Measurements from ENCODE around the gene CCDC146.

CCDC146 gene

DNA sequence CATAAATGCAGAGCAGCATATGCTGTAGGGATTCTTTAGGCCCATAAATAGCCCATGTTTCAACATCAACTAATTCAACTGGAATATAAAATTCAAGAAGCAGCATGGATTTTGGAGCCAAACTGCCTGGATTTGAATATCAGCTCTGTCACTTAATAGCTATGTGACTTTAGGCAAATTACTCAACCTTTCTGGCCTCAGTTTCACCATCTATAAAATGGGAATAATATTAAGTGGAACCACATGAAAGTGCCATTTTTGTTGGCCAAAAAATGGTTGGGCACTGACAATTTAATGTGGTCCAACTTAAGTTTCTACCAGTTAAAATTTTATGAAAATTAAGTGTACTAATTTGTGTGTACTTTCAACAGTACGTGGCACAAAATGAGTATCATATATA, 195.6 kb downstream of the CCDC146 start:
- no peak overlapping the region for H3K4me3 ChIP-seq (ENCODE audit: low read length)
- peaks cover 4% of the 10 kb centered on the region for H3K36me3 ChIP-seq (ENCODE audit: control insufficient read depth, insufficient read depth, low read length)
- H3K4me1 ChIP-seq (ENCODE audit: control insufficient read depth, insufficient read depth, low read length) = no peaks in the 10 kb centered on the region
- H3K27me3 ChIP-seq (ENCODE audit: control insufficient read depth, insufficient read depth, low read length) = no peaks in the 10 kb centered on the region
- no peak overlapping the region for H3K9ac ChIP-seq (ENCODE audit: low read length)
- no peaks in the 10 kb centered on the region for H3K9me3 ChIP-seq (ENCODE audit: control insufficient read depth, low read length)

DNA sequence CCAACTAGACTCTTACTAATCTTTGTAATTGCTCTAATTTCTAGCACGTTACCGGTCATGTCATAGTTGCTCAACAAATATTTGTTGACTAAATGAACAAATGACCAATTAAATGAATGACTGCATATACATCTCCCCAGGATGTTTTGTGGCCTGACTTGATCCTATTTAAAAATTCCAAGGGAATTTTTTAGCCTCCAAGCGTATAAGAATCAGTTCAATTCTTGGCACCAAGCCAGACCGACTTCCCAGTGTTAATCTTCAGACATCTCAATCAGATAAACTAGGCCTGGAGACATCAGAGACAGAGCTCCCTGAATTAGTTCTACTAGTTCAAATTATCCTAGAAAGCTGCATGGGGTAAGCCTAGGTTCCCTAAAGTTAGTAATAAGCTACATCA, 197.7 kb downstream of the CCDC146 start:
- H3K9ac ChIP-seq (ENCODE audit: low read length) = no peak overlapping the region
- no peaks in the 10 kb centered on the region for H3K4me1 ChIP-seq (ENCODE audit: control insufficient read depth, insufficient read depth, low read length)
- H3K4me3 ChIP-seq (ENCODE audit: low read length) = no peak overlapping the region
- H3K27me3 ChIP-seq (ENCODE audit: control insufficient read depth, insufficient read depth, low read length) = no peaks in the 10 kb centered on the region
- no peaks in the 10 kb centered on the region for H3K9me3 ChIP-seq (ENCODE audit: control insufficient read depth, low read length)
- H3K36me3 ChIP-seq (ENCODE audit: control insufficient read depth, insufficient read depth, low read length) = peaks cover 4% of the 10 kb centered on the region

DNA sequence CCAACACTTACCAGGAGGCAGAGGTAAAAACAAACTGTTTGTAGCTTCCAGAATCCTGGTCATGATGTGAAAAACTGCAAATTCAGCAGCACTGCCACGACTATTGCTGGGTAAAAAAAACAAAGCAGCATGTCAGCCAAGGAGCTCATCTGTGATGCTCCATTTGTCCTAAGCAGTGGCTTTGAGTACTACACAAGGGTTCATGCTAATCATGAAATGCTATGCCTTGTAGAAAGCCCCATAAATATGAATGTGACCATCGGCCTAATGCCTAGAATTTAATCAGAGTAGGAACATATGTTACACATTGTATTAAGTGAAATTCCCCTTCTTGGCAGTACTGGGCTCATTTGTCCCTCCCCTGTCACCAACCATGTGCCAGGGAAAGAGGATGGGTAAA, 198.3 kb downstream of the CCDC146 start:
- Histone ChIP-seq H3K9ac (ENCODE audit: low read length) (no peak overlapping the region), H3K4me1 (ENCODE audit: control insufficient read depth, insufficient read depth, low read length) (no peaks in the 10 kb centered on the region), H3K9me3 (ENCODE audit: control insufficient read depth, low read length) (no peaks in the 10 kb centered on the region), H3K27me3 (ENCODE audit: control insufficient read depth, insufficient read depth, low read length) (no peaks in the 10 kb centered on the region), H3K36me3 (ENCODE audit: control insufficient read depth, insufficient read depth, low read length) (peaks cover 4% of the 10 kb centered on the region), H3K4me3 (ENCODE audit: low read length) (no peak overlapping the region)

DNA sequence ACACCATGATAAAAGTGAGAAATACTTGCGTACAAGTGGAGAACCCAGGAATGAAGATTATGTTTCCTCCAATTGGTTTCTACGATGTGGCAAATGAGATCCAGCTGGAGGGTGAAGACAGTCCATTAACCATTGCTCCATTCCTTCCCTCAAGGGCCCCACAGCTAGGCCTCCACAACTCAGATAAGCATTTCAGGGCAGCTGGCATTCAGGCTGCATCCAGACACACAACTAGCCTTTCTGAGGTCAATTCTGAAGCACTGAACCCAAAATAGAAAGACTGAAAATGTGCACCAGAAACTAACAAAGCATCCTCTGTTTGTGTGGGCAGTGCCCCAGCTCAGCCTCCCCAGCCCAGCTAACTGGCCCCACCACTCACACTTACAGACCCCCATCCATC, 198.9 kb downstream of the CCDC146 start:
- Histone ChIP-seq H3K36me3 (ENCODE audit: control insufficient read depth, insufficient read depth, low read length) (peaks cover 4% of the 10 kb centered on the region), H3K9me3 (ENCODE audit: control insufficient read depth, low read length) (no peaks in the 10 kb centered on the region), H3K4me1 (ENCODE audit: control insufficient read depth, insufficient read depth, low read length) (no peaks in the 10 kb centered on the region), H3K4me3 (ENCODE audit: low read length) (no peak overlapping the region), H3K27me3 (ENCODE audit: control insufficient read depth, insufficient read depth, low read length) (no peaks in the 10 kb centered on the region), H3K9ac (ENCODE audit: low read length) (no peak overlapping the region)

DNA sequence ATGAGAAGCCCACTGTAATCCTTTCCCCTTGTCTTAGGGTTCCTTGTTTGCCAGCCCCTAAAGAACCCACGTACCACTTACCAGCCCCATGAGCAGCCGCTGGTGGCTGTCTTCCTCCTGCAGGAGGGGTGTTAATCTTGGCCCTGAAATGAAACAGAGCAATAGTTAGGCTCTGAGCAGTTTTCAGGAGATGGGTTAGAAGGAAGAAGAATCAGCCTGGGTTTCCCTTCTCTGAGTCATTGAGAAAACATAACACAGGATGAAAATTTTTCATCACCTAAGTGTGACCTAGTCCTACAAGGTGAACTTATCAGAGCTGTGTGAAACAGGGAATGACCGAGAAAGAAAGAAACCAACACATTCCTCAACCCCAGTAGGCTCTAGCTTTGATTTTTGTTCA, 203.7 kb downstream of the CCDC146 start:
- no peaks in the 10 kb centered on the region for H3K36me3 ChIP-seq (ENCODE audit: control insufficient read depth, insufficient read depth, low read length)
- no peak overlapping the region for H3K4me3 ChIP-seq (ENCODE audit: low read length)
- H3K27me3 ChIP-seq (ENCODE audit: control insufficient read depth, insufficient read depth, low read length) = no peaks in the 10 kb centered on the region
- peaks cover 6% of the 10 kb centered on the region for H3K4me1 ChIP-seq (ENCODE audit: control insufficient read depth, insufficient read depth, low read length)
- H3K9me3 ChIP-seq (ENCODE audit: control insufficient read depth, low read length) = no peaks in the 10 kb centered on the region
- H3K9ac ChIP-seq (ENCODE audit: low read length) = no peak overlapping the region

DNA sequence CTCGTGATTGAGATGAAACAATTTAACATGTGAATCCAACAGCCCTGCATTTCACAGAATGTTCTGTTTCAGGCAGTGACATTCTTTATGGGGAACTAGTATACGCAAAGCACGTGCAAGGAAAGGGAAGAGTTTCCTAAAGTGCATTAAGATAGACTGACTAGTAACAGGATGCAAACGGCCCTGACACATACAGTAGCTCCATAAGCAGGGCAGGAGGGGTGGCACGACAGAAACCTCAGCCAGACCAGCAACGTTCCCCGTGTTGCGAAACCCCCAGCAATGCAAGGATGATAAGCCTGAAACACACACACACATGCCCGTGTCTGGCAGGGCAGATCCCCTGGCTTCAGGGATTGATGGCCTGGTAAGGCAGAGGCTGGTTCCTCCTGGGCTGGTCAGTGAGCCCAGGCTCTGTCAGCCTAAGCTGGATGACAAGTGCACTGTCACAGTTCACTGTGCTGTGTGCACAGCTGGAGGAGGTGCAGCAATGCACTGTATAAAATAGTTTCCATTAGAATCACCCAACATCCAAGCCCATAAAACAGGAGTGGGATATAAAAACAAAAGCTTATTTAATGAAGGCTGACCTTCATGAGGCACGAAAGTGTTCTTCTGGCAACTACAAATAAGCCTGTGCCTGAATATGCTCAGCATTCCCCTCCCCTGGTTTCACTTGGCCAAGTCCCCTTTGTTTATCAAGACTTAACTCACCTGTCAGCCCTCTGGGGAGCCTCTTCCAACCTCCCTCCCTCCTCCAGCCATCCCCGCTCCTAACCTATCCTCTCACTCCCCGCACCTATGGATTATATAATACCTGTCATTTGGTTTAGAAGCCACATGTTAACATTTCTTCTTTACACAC, 204.9 kb downstream of the CCDC146 start:
- H3K4me1 ChIP-seq (ENCODE audit: control insufficient read depth, insufficient read depth, low read length) = peaks cover 6% of the 10 kb centered on the region
- H3K4me3 ChIP-seq (ENCODE audit: low read length) = no peak overlapping the region

DNA sequence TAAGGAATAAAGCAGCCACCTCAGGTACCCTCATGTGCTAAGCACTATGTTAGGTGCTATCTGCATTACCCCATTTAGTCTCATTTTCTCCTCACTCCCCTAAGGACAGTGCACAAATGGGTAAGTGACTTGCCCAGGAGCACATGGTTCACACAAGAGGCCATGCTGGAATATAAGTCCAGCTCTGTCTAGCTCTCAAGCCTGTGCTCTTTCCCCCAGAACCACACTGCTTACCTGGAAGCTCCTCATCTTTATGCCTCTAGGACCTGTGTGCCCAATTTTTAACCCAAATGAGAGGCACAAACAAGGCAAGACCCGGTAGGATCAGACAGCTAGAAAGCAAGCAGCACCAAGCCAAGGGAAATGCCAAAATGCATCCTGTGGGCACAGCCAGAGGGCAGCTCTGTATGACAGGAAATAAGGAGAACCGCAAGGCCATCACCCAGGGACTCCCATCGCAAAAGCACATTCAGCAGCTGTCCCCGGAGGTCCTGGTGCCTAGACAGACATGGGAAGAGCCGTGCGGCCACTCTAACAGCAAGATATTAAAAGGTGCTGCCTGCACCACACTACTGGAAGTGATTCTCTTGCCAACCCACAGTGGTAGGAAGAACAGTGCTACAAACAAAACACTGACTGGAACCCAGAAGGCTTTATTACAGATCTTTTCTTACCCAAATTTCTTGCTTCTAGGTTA, 205.7 kb downstream of the CCDC146 start:
- H3K36me3 ChIP-seq (ENCODE audit: control insufficient read depth, insufficient read depth, low read length) = no peaks in the 10 kb centered on the region
- H3K4me1 ChIP-seq (ENCODE audit: control insufficient read depth, insufficient read depth, low read length) = peaks cover 6% of the 10 kb centered on the region
- no peaks in the 10 kb centered on the region for H3K27me3 ChIP-seq (ENCODE audit: control insufficient read depth, insufficient read depth, low read length)
- H3K9ac ChIP-seq (ENCODE audit: low read length) = no peak overlapping the region
- H3K4me3 ChIP-seq (ENCODE audit: low read length) = no peak overlapping the region
- H3K9me3 ChIP-seq (ENCODE audit: control insufficient read depth, low read length) = no peaks in the 10 kb centered on the region

More for the DNA sequence above, 204.9 kb downstream of the CCDC146 start:
- H3K36me3 ChIP-seq (ENCODE audit: control insufficient read depth, insufficient read depth, low read length) = no peaks in the 10 kb centered on the region
- no peak overlapping the region for H3K9ac ChIP-seq (ENCODE audit: low read length)
- H3K27me3 ChIP-seq (ENCODE audit: control insufficient read depth, insufficient read depth, low read length) = no peaks in the 10 kb centered on the region
- H3K9me3 ChIP-seq (ENCODE audit: control insufficient read depth, low read length) = no peaks in the 10 kb centered on the region

DNA sequence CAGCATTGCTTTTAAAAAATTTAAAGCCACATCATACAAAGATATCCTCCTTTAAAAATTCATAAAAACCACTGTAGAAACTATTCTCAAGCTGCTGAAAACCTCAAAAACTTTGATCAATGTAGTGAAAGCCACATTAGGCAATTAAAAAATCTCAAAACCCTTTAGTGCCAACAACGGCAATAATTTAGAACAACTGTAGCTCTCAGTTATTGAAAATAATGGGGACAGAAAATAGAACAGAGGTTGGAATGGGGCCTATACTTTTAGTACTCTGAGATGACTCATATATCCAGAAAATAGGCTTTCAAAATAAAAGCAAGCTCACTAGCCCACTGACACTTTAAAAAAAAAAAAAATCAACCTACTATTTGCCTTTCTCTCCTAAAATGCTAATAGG, 206.3 kb downstream of the CCDC146 start:
- Histone ChIP-seq H3K27me3 (ENCODE audit: control insufficient read depth, insufficient read depth, low read length) (no peaks in the 10 kb centered on the region), H3K4me3 (ENCODE audit: low read length) (no peak overlapping the region), H3K9me3 (ENCODE audit: control insufficient read depth, low read length) (no peaks in the 10 kb centered on the region), H3K4me1 (ENCODE audit: control insufficient read depth, insufficient read depth, low read length) (peaks cover 6% of the 10 kb centered on the region), H3K9ac (ENCODE audit: low read length) (no peak overlapping the region), H3K36me3 (ENCODE audit: control insufficient read depth, insufficient read depth, low read length) (no peaks in the 10 kb centered on the region)

DNA sequence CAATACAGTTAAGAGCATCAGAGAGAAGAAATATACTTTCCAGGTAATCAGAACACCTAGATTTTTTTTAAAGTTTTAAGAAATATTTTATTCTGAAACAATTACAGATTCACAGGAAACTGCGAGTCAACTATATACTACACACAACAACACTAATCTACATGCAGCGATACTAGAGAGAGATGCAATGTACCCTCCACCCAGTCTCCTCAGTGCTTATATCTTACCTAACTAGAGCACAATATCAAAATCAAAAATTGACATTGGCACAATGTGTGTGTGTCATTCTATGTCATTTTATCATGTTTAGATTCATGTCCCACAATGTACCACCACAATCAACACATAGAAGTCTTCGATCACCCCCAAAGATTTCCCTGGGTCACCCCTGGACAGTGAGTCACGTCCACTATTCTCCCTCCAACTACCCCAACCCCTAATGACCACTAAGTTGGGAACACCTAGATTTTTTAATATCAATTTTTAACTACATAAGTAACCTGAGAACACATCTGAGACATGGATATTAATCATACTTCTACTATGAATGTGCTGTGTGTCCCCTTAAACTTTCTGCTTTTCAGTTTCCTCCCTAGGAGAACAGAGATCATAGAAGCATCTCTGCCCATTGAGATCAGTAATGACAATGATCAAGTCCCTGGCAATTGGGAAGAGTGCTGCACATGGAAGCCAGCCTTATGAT, 207.2 kb downstream of the CCDC146 start:
- H3K9ac ChIP-seq (ENCODE audit: low read length) = no peak overlapping the region
- H3K27me3 ChIP-seq (ENCODE audit: control insufficient read depth, insufficient read depth, low read length) = no peaks in the 10 kb centered on the region
- H3K4me3 ChIP-seq (ENCODE audit: low read length) = no peak overlapping the region
- no peaks in the 10 kb centered on the region for H3K36me3 ChIP-seq (ENCODE audit: control insufficient read depth, insufficient read depth, low read length)
- H3K4me1 ChIP-seq (ENCODE audit: control insufficient read depth, insufficient read depth, low read length) = peaks cover 6% of the 10 kb centered on the region
- no peaks in the 10 kb centered on the region for H3K9me3 ChIP-seq (ENCODE audit: control insufficient read depth, low read length)

DNA sequence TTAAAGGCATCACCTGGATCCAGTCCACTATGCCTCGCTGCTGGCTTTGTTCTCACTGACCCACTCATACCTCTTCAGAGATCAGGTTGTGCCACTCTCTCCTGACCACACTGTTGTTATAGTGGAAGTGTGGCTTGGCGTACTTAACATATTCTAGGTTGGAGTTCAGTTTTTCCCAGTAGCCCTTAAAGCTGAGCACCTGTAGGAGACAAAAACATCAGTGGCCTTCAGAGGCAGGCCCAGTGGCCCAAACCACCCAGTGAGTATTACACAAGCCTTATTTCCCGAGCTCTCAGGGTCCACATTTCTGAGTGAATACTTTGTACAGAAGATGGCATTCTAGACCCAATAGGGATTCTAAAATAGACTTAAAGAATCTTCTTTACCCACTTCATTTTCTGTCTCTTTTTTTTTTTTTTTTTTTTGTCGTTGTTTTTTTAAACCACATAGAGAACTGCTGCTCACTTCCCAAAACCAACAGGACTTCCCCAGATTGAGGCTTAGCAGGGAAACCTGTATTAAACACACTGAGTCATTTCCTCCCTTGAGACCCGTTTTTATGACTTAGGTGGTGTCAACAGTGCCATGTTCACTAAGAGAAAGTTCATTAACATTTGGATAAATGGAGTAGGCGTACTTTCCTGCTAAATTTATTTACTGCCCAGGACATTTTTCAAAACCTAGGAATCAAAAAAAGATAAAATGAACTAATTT, 207.9 kb downstream of the CCDC146 start:
- Histone ChIP-seq H3K9me3 (ENCODE audit: control insufficient read depth, low read length) (no peaks in the 10 kb centered on the region), H3K4me1 (ENCODE audit: control insufficient read depth, insufficient read depth, low read length) (peaks cover 6% of the 10 kb centered on the region), H3K9ac (ENCODE audit: low read length) (no peak overlapping the region), H3K4me3 (ENCODE audit: low read length) (no peak overlapping the region), H3K27me3 (ENCODE audit: control insufficient read depth, insufficient read depth, low read length) (no peaks in the 10 kb centered on the region), H3K36me3 (ENCODE audit: control insufficient read depth, insufficient read depth, low read length) (no peaks in the 10 kb centered on the region)

DNA sequence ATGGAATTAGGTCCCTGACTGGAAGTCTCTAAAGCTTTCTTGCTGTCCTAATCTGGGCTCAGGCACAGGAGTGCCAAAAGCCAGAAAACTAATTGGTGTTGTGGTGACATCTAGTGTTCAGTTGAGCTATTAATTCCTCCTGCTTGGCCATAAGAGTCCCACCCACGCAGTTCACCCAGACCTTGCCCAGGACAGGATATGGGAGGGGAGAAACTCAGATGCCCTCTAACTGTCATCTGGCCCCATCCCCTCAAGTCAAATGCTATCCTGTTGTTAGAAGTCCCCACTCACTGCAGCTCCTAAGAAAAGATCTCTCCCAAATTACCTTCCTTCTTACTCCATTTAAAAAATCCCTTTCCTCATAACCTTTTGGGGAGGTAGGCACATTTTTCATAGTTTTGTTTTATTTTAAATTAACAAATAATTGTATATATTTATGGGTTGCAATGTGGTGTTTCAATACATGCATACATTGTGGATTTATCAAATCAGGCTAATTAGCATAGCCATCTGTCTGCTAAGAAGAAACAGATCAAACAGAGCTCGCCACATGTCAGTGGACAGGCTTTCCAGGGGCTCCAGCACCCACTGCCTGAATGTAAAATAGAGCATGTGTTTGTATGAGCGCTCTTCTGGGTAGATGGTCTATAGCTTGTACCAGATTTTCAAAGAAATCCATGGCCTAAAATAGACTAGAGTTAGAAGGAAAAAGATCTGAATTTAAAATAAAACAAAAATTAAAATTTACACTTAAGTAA, 209.7 kb downstream of the CCDC146 start:
- no peaks in the 10 kb centered on the region for H3K9me3 ChIP-seq (ENCODE audit: control insufficient read depth, low read length)
- no peak overlapping the region for H3K9ac ChIP-seq (ENCODE audit: low read length)
- no peaks in the 10 kb centered on the region for H3K27me3 ChIP-seq (ENCODE audit: control insufficient read depth, insufficient read depth, low read length)
- H3K36me3 ChIP-seq (ENCODE audit: control insufficient read depth, insufficient read depth, low read length) = no peaks in the 10 kb centered on the region
- peaks cover 6% of the 10 kb centered on the region for H3K4me1 ChIP-seq (ENCODE audit: control insufficient read depth, insufficient read depth, low read length)
- no peak overlapping the region for H3K4me3 ChIP-seq (ENCODE audit: low read length)
